ENCODE measurements around the gene JPT1.

DNA sequence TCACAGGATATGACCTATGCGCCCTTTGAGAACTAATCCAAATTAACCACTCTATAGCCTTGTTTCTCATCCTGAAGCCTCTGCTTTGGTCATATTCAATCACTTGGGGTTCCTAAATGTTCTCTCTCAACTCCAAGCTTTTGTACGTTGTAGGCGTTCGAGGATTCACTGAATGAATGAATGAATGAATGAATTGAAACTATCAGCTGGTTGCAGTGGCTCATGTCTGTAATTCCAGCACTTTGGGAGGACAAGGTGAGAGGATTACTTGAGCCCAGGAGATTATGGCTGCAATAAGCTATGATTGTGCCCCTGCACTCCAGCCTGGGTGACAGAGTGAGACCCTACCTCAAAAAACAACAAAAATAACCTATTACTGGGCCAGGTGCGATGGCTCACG lies 34.3 kb upstream of the JPT1 start:
- TF ChIP-seq EZH2 (IDR thresholded peaks at IDR 0.05; ENCODE audit: low read depth, unreplicated experiment): no peak
- TF ChIP-seq POLR2AphosphoS5 (IDR thresholded peaks at IDR 0.05; ENCODE audit: low read depth): no peak
- TF ChIP-seq, protein P1, sequence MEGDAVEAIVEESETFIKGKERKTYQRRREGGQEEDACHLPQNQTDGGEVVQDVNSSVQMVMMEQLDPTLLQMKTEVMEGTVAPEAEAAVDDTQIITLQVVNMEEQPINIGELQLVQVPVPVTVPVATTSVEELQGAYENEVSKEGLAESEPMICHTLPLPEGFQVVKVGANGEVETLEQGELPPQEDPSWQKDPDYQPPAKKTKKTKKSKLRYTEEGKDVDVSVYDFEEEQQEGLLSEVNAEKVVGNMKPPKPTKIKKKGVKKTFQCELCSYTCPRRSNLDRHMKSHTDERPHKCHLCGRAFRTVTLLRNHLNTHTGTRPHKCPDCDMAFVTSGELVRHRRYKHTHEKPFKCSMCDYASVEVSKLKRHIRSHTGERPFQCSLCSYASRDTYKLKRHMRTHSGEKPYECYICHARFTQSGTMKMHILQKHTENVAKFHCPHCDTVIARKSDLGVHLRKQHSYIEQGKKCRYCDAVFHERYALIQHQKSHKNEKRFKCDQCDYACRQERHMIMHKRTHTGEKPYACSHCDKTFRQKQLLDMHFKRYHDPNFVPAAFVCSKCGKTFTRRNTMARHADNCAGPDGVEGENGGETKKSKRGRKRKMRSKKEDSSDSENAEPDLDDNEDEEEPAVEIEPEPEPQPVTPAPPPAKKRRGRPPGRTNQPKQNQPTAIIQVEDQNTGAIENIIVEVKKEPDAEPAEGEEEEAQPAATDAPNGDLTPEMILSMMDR (conservative IDR thresholded peaks at IDR 0.05; ENCODE audit: low read depth in 2 of 2): no peak
- TF ChIP-seq EZH2phosphoT487 (IDR thresholded peaks at IDR 0.05; ENCODE audit: unreplicated experiment): no peak
- no peak for TF ChIP-seq JUNB (IDR thresholded peaks at IDR 0.05; ENCODE audit: unreplicated experiment)
- TF ChIP-seq, protein P2, sequence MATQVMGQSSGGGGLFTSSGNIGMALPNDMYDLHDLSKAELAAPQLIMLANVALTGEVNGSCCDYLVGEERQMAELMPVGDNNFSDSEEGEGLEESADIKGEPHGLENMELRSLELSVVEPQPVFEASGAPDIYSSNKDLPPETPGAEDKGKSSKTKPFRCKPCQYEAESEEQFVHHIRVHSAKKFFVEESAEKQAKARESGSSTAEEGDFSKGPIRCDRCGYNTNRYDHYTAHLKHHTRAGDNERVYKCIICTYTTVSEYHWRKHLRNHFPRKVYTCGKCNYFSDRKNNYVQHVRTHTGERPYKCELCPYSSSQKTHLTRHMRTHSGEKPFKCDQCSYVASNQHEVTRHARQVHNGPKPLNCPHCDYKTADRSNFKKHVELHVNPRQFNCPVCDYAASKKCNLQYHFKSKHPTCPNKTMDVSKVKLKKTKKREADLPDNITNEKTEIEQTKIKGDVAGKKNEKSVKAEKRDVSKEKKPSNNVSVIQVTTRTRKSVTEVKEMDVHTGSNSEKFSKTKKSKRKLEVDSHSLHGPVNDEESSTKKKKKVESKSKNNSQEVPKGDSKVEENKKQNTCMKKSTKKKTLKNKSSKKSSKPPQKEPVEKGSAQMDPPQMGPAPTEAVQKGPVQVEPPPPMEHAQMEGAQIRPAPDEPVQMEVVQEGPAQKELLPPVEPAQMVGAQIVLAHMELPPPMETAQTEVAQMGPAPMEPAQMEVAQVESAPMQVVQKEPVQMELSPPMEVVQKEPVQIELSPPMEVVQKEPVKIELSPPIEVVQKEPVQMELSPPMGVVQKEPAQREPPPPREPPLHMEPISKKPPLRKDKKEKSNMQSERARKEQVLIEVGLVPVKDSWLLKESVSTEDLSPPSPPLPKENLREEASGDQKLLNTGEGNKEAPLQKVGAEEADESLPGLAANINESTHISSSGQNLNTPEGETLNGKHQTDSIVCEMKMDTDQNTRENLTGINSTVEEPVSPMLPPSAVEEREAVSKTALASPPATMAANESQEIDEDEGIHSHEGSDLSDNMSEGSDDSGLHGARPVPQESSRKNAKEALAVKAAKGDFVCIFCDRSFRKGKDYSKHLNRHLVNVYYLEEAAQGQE (IDR thresholded peaks at IDR 0.05; ENCODE audit: unreplicated experiment): no peak
- no peak for TF ChIP-seq ZNF114 (CRISPR knock-in tag; IDR thresholded peaks at IDR 0.05)
- no peak for TF ChIP-seq STAT1 (IDR thresholded peaks at IDR 0.05; ENCODE audit: unreplicated experiment)
- TF ChIP-seq ZNF331 (CRISPR knock-in tag; IDR thresholded peaks at IDR 0.05; ENCODE audit: low read depth): no peak
- TF ChIP-seq, protein P3, sequence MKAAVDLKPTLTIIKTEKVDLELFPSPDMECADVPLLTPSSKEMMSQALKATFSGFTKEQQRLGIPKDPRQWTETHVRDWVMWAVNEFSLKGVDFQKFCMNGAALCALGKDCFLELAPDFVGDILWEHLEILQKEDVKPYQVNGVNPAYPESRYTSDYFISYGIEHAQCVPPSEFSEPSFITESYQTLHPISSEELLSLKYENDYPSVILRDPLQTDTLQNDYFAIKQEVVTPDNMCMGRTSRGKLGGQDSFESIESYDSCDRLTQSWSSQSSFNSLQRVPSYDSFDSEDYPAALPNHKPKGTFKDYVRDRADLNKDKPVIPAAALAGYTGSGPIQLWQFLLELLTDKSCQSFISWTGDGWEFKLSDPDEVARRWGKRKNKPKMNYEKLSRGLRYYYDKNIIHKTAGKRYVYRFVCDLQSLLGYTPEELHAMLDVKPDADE (IDR thresholded peaks at IDR 0.05): no peak
- TF ChIP-seq CREB1 (CRISPR knock-in tag; IDR thresholded peaks at IDR 0.05; ENCODE audit: low read depth): no peak
